CD4-positive, alpha-beta T cell (primary cell): ENCODE results near the gene TMEM72. TPM values are rescaled to one million over a fixed set of nuclear protein-coding genes. Genes with fewer than 3 reads are reported as not detected.

Experiments
- ATAC-seq: fragments of 200-7000 bp; cut with Tn5 transposase; one replicate; pipeline ENCODE4 v1.10.0; 2022; ENCODE audit warnings: mild to moderate bottlenecking; ENCODE audit not compliant: poor library complexity
- CTCF ChIA-PET: fragments of 350-600 bp; sonication (Branson Sonifier 250); formaldehyde crosslinking; loops from one replicate; lab custom pipeline; 2021; ENCODE audit warnings: antibody characterized with exemption, inconsistent platforms; lab: Charles Lee
- POLR2A ChIA-PET: fragments of 350-600 bp; sonication (Branson Sonifier 250); formaldehyde crosslinking; loops from one replicate; lab custom pipeline; 2021; ENCODE audit warnings: antibody characterized with exemption, inconsistent platforms; lab: Charles Lee
- DNase-seq, 14 experiments: peaks; one replicate each; pipeline ENCODE4 v3.0.0-alpha.2; 2013 to 2020; ENCODE audit warnings: mixed read lengths in 2 of 14
- H3K27ac ChIP-seq, 2 donors: one replicate each; pipeline versions ENCODE4 v1.5.1 to v1.7.0; 2013; ENCODE audit warnings: low read length in 2 of 2, low read depth in 1 of 2, mild to moderate bottlenecking in 1 of 2
- H3K27me3 ChIP-seq, 2 experiments: 1 replicate in 1 of 2; 2 replicates in 1 of 2; pipeline versions ENCODE4 v1.6.1 to v1.7.0; 2013; ENCODE audit warnings: low read length in 2 of 2, control low read depth in 1 of 2, mild to moderate bottlenecking in 1 of 2, moderate library complexity in 1 of 2; ENCODE audit not compliant: insufficient read depth in 2 of 2, control insufficient read depth in 1 of 2
- H3K36me3 ChIP-seq: one replicate; pipeline ENCODE4 v1.6.1; 2013; ENCODE audit warnings: low read length, control low read depth; ENCODE audit not compliant: insufficient read depth
- H3K4me1 ChIP-seq: one replicate; pipeline ENCODE4 v1.6.1; 2013; ENCODE audit warnings: low read length, control low read depth; ENCODE audit not compliant: insufficient read depth
- H3K4me3 ChIP-seq: one replicate; pipeline ENCODE4 v1.5.1; 2013; ENCODE audit warnings: mild to moderate bottlenecking, low read length, moderate library complexity
- H3K9me3 ChIP-seq, 2 experiments: 1 replicate in 1 of 2; 2 replicates in 1 of 2; pipeline versions ENCODE4 v1.6.1 to v1.7.0; 2013; ENCODE audit warnings: low read length in 2 of 2, mild to moderate bottlenecking in 2 of 2, control low read depth in 1 of 2, moderate library complexity in 1 of 2; ENCODE audit not compliant: control insufficient read depth in 1 of 2, insufficient read depth in 1 of 2
- H3K27ac Mint-ChIP-seq: one replicate; pipeline ENCODE4 v1.8.0; 2020; ENCODE audit warnings: mixed read lengths
- H3K27me3 Mint-ChIP-seq: one replicate; pipeline ENCODE4 v1.8.0; 2021; ENCODE audit warnings: mixed read lengths
- H3K36me3 Mint-ChIP-seq: one replicate; pipeline ENCODE4 v1.8.0; 2021; ENCODE audit warnings: low read depth, mixed read lengths
- H3K4me1 Mint-ChIP-seq: one replicate; pipeline ENCODE4 v1.8.0; 2021; ENCODE audit warnings: low read depth, mixed read lengths
- H3K4me3 Mint-ChIP-seq: one replicate; pipeline ENCODE4 v1.8.0; 2020; ENCODE audit warnings: mild to moderate bottlenecking, mixed read lengths
- H3K9me3 Mint-ChIP-seq: one replicate; pipeline ENCODE4 v1.8.0; 2020; ENCODE audit warnings: mixed read lengths
- intact Hi-C, 2 experiments: fragments of 100-400 bp; cut with DNase I in 1 of 2; cut with micrococcal nuclease in 1 of 2; formaldehyde crosslinking; loops; one replicate each; pipeline versions ENCODE4 v1.15.1 to v1.9.0; 2023 to 2025; cut with DNase I, micrococcal nuclease
- total RNA-seq, 174 experiments: library from RNA in 2 of 174; stranded (reverse) in 2 of 174; gene quantifications; one replicate each; pipeline ENCODE4 v1.2.3 and lab custom pipeline; 2021 to 2026
- TF ChIP-seq, protein P1 (sequence below): fragments of 200-600 bp; IDR thresholded peaks from one replicate; pipeline ENCODE4 v1.8.0; 2022; ENCODE audit warnings: antibody characterized with exemption, mild to moderate bottlenecking

TMEM72 gene
- total RNA-seq, 2 experiments from 2014 or later: not detected

DNA sequence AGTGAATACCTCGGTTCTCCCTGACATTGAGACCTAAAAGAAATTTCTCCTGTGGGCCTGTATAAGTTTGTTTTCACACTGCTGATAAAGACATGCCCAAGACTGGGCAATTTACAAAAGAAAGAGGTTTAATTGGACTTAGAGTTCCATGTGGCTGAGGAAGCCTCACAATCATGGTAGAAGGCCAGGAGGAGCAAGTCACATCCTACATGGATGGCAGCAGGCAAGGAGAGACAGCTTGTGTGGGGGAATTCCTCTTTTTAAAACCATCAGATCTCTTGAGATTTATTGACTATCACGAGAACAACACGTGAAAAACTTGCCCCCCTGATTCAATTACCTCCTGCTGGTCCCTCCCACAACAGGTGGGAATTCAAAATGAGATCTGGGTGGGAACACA, 6.7 kb downstream of the TMEM72 start:
- no peaks in the 10 kb centered on the region for H3K27me3 ChIP-seq
- ChIA-PET POLR2A (no interaction called here), CTCF (no interaction called here)
- no peaks in the 10 kb centered on the region for H3K27me3 Mint-ChIP-seq
- ATAC-seq (no peak), DNase-seq (no peak)
- no peak overlapping the region for H3K27ac ChIP-seq
- no peaks in the 10 kb centered on the region for H3K36me3 Mint-ChIP-seq
- no peak overlapping the region for H3K4me3 ChIP-seq
- intact Hi-C loops: no loop called here
- no peaks in the 10 kb centered on the region for H3K36me3 ChIP-seq
- TF ChIP-seq, protein P1, sequence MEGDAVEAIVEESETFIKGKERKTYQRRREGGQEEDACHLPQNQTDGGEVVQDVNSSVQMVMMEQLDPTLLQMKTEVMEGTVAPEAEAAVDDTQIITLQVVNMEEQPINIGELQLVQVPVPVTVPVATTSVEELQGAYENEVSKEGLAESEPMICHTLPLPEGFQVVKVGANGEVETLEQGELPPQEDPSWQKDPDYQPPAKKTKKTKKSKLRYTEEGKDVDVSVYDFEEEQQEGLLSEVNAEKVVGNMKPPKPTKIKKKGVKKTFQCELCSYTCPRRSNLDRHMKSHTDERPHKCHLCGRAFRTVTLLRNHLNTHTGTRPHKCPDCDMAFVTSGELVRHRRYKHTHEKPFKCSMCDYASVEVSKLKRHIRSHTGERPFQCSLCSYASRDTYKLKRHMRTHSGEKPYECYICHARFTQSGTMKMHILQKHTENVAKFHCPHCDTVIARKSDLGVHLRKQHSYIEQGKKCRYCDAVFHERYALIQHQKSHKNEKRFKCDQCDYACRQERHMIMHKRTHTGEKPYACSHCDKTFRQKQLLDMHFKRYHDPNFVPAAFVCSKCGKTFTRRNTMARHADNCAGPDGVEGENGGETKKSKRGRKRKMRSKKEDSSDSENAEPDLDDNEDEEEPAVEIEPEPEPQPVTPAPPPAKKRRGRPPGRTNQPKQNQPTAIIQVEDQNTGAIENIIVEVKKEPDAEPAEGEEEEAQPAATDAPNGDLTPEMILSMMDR: no peak
- no peak overlapping the region for H3K27ac Mint-ChIP-seq
- no peaks in the 10 kb centered on the region for H3K9me3 ChIP-seq
- H3K4me1 Mint-ChIP-seq: peaks cover 14% of the 10 kb centered on the region
- peaks cover 18% of the 10 kb centered on the region for H3K4me1 ChIP-seq
- no peaks in the 10 kb centered on the region for H3K9me3 Mint-ChIP-seq
- no peak overlapping the region for H3K4me3 Mint-ChIP-seq

DNA sequence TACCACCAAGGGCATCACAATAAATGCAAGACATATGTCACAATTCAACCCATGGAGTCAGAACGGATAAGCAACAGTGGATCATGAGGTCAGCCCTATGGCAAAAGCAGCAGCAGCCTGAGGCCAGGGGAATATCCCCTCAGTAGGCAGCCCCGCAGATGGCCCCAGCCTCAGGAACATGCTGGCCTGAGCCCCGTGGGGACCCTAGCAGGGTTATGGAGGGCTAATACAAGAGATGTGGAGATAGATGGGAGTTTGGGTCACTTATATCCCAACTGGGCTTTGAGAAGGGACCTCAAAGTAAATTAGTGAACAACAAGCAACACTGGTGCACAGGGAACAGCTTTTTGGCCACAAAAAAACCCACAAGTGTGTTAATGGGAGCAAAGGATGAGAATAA, 9.1 kb downstream of the TMEM72 start:
- intact Hi-C loops: no loop called here
- H3K4me1 Mint-ChIP-seq: no peaks in the 10 kb centered on the region
- no peak for ATAC-seq
- H3K4me3 Mint-ChIP-seq: no peak overlapping the region
- TF ChIP-seq, protein P1: no peak
- H3K27me3 ChIP-seq: no peaks in the 10 kb centered on the region
- POLR2A ChIA-PET: no interaction called here
- no peaks in the 10 kb centered on the region for H3K27me3 Mint-ChIP-seq
- no peaks in the 10 kb centered on the region for H3K36me3 ChIP-seq
- no peak for DNase-seq
- H3K4me3 ChIP-seq: no peak overlapping the region
- CTCF ChIA-PET: no interaction called here
- H3K9me3 Mint-ChIP-seq: no peaks in the 10 kb centered on the region
- no peak overlapping the region for H3K27ac Mint-ChIP-seq
- H3K36me3 Mint-ChIP-seq: no peaks in the 10 kb centered on the region
- H3K9me3 ChIP-seq: no peaks in the 10 kb centered on the region
- no peak overlapping the region for H3K27ac ChIP-seq
- no peaks in the 10 kb centered on the region for H3K4me1 ChIP-seq

DNA sequence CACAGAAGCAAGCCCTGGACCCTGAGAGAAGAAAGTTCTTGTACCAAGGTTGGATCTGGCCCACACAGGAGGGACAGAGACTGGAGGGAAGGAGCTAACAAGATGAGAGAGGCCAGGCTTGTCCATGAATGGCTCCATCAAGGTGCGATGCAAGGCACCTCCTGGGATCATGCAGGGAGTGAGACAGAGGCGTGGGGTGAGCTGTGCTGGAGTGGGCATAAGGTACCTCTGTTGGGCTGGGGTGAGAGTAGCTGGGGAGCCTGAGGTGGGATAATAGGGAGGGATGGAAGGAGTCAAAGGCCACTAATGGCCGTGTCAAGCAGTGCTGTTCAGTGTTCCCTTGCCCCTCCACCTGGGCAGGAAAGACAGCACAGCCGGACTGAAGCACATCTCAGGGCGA, 9.9 kb downstream of the TMEM72 start:
- intact Hi-C loops: no loop called here
- DNase-seq (no peak), ATAC-seq (no peak)
- H3K4me3 ChIP-seq: no peak overlapping the region
- ChIA-PET POLR2A (no interaction called here), CTCF (no interaction called here)
- Mint-ChIP-seq H3K27me3 (no peaks in the 10 kb centered on the region), H3K4me3 (no peak overlapping the region), H3K4me1 (no peaks in the 10 kb centered on the region), H3K9me3 (no peaks in the 10 kb centered on the region), H3K27ac (no peak overlapping the region), H3K36me3 (no peaks in the 10 kb centered on the region)
- no peaks in the 10 kb centered on the region for H3K36me3 ChIP-seq
- H3K4me1 ChIP-seq: no peaks in the 10 kb centered on the region
- H3K27me3 ChIP-seq: no peaks in the 10 kb centered on the region
- no peak overlapping the region for H3K27ac ChIP-seq
- no peaks in the 10 kb centered on the region for H3K9me3 ChIP-seq
- TF ChIP-seq, protein P1: no peak
